Prostate gland (tissue), 2 donors: ENCODE measurements around the gene CTDNEP1.

ENCODE experiments used
- POLR2A ChIP-seq: fragments of 450-650 bp; IDR thresholded peaks from one replicate; pipeline ENCODE4 v1.6.1; 2016; ENCODE audit warnings: antibody characterized with exemption, mild to moderate bottlenecking
- POLR2AphosphoS5 ChIP-seq: sonication (generic); formaldehyde crosslinking; IDR thresholded peaks from one replicate; pipeline ENCODE4 v1.6.1; 2017; ENCODE audit warnings: antibody characterized with exemption
- TF ChIP-seq, protein P1 (sequence below), 4 experiments: fragments of 200-600 bp in 2 of 4; fragments of 450-650 bp in 2 of 4; sonication (generic) in 2 of 4; IDR thresholded peaks; 1 replicate in 3 of 4; 2 replicates in 1 of 4; pipeline ENCODE4 v1.5.1; 2016 to 2019; ENCODE audit warnings: antibody characterized with exemption in 4 of 4, mild to moderate bottlenecking in 2 of 4, moderate library complexity in 2 of 4

DNA sequence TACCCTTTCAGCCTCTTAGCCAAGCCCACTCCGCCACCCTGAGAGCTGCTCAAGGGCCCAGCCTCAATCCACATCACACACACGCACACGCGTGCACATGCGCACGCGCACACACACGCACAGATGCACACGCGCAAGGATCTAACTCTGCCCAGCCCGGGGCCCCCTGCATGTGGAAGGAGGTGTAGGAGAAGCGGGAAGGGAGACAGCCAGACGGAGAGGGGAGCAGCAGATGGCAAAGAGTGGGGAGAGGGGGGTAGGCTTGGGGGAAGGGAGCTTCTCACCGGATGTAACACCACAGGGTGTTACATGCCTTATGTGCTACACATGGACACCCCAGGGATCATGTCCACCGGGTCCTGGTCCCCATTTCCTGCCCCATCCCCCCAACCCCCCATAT, 47.2 kb downstream of the CTDNEP1 start:
- TF ChIP-seq, protein P1, sequence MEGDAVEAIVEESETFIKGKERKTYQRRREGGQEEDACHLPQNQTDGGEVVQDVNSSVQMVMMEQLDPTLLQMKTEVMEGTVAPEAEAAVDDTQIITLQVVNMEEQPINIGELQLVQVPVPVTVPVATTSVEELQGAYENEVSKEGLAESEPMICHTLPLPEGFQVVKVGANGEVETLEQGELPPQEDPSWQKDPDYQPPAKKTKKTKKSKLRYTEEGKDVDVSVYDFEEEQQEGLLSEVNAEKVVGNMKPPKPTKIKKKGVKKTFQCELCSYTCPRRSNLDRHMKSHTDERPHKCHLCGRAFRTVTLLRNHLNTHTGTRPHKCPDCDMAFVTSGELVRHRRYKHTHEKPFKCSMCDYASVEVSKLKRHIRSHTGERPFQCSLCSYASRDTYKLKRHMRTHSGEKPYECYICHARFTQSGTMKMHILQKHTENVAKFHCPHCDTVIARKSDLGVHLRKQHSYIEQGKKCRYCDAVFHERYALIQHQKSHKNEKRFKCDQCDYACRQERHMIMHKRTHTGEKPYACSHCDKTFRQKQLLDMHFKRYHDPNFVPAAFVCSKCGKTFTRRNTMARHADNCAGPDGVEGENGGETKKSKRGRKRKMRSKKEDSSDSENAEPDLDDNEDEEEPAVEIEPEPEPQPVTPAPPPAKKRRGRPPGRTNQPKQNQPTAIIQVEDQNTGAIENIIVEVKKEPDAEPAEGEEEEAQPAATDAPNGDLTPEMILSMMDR (IDR thresholded peaks at IDR 0.05): no peak
- TF ChIP-seq POLR2AphosphoS5: no peak
- no peak for TF ChIP-seq POLR2A
